HepG2 (cell line): ENCODE data around the gene NELFCD. TPM values are rescaled to one million over a fixed set of nuclear protein-coding genes. Genes with fewer than 3 reads are reported as not detected.

Experiments
- BCL6 ChIP-seq: IDR thresholded peaks from 2 replicates; pipeline ENCODE4 v1.6.1; 2016; ENCODE audit warnings: missing genetic modification reagents, missing compliant biosample characterization
- CAMTA2 ChIP-seq: sonication (generic); formaldehyde crosslinking; IDR thresholded peaks from 2 replicates; pipeline ENCODE4 v1.4.0; 2020; ENCODE audit warnings: mild to moderate bottlenecking, missing genetic modification reagents, borderline replicate concordance
- CENPBD1 ChIP-seq: sonication (generic); formaldehyde crosslinking; IDR thresholded peaks from 2 replicates; pipeline ENCODE4 v1.8.0; 2022; ENCODE audit warnings: missing genetic modification reagents, low read depth, mild to moderate bottlenecking, borderline replicate concordance
- DNMT3B ChIP-seq: conservative IDR thresholded peaks from 2 replicates; pipeline ENCODE4 v1.6.1; 2016; ENCODE audit warnings: missing biosample characterization, control low read depth
- DPF2 ChIP-seq: sonication (generic); formaldehyde crosslinking; IDR thresholded peaks from 2 replicates; pipeline ENCODE4 v1.4.0; 2020; ENCODE audit warnings: mild to moderate bottlenecking, low read depth, missing genetic modification reagents, borderline replicate concordance
- EHMT2 ChIP-seq: fragments of 200-600 bp; sonication (generic); IDR thresholded peaks from 2 replicates; pipeline ENCODE4 v1.7.0; 2017; ENCODE audit warnings: antibody characterized with exemption, low read depth, low read length, borderline replicate concordance
- HNRNPH1 ChIP-seq: fragments of 200-400 bp; formaldehyde crosslinking; optimal IDR thresholded peaks from 2 replicates; pipeline ENCODE3; 2017; ENCODE audit warnings: mild to moderate bottlenecking, low read depth, low read length
- JUNB ChIP-seq: sonication (generic); formaldehyde crosslinking; IDR thresholded peaks from 2 replicates; pipeline ENCODE4 v1.8.0; 2022; ENCODE audit warnings: missing genetic modification reagents, mild to moderate bottlenecking, borderline replicate concordance
- KDM5A ChIP-seq: fragments of 200-600 bp; sonication (generic); IDR thresholded peaks from 2 replicates; pipeline ENCODE4 v1.7.0; 2018; ENCODE audit warnings: antibody characterized with exemption, mild to moderate bottlenecking, low read length, borderline replicate concordance
- NFKBIZ ChIP-seq: IDR thresholded peaks from 2 replicates; pipeline ENCODE4 v1.6.1; 2018; ENCODE audit warnings: missing genetic modification reagents, missing compliant biosample characterization
- NR2C2 ChIP-seq: sonication (generic); formaldehyde crosslinking; IDR thresholded peaks from 2 replicates; pipeline ENCODE4 v1.4.0; 2020; ENCODE audit warnings: missing genetic modification reagents, mild to moderate bottlenecking, moderate library complexity, borderline replicate concordance
- NR2F6 ChIP-seq, 2 experiments: IDR thresholded peaks; 2 replicates each; pipeline ENCODE4 v1.6.1; 2016; ENCODE audit warnings: antibody characterized with exemption in 1 of 2, mild to moderate bottlenecking in 1 of 2
- NR3C1 ChIP-seq: sonication (generic); formaldehyde crosslinking; IDR thresholded peaks from 2 replicates; pipeline ENCODE4 v1.4.0; 2020; ENCODE audit warnings: missing genetic modification reagents
- PAWR ChIP-seq: sonication (generic); formaldehyde crosslinking; IDR thresholded peaks from 2 replicates; pipeline ENCODE4 v1.4.0; 2020; ENCODE audit warnings: missing genetic modification reagents, mild to moderate bottlenecking, borderline replicate concordance
- PHF20 ChIP-seq: sonication (generic); formaldehyde crosslinking; IDR thresholded peaks from 2 replicates; pipeline ENCODE4 v1.5.0; 2020; ENCODE audit warnings: mild to moderate bottlenecking, missing genetic modification reagents
- PLSCR1 ChIP-seq: sonication (generic); formaldehyde crosslinking; IDR thresholded peaks from 2 replicates; pipeline ENCODE4 v1.5.0; 2020; ENCODE audit warnings: missing genetic modification reagents, mild to moderate bottlenecking, borderline replicate concordance
- RELA ChIP-seq: sonication (generic); formaldehyde crosslinking; IDR thresholded peaks from 2 replicates; pipeline ENCODE4 v1.4.0; 2020; ENCODE audit warnings: missing genetic modification reagents
- ZNF10 ChIP-seq: sonication (generic); formaldehyde crosslinking; IDR thresholded peaks from 2 replicates; pipeline ENCODE4 v1.4.0; 2020; ENCODE audit warnings: mild to moderate bottlenecking, low read depth, missing genetic modification reagents, borderline replicate concordance
- ZNF232 ChIP-seq: sonication (generic); formaldehyde crosslinking; IDR thresholded peaks from 2 replicates; pipeline ENCODE4 v1.4.0; 2020; ENCODE audit warnings: missing genetic modification reagents, borderline replicate concordance
- ZNF34 ChIP-seq: sonication (generic); formaldehyde crosslinking; IDR thresholded peaks from 2 replicates; pipeline ENCODE4 v1.4.0; 2020; ENCODE audit warnings: mild to moderate bottlenecking, missing genetic modification reagents, borderline replicate concordance
- ZNF468 ChIP-seq: sonication (generic); formaldehyde crosslinking; IDR thresholded peaks from 2 replicates; pipeline ENCODE4 v1.8.0; 2022; ENCODE audit warnings: mild to moderate bottlenecking, moderate library complexity, missing genetic modification reagents
- ZNF670 ChIP-seq: sonication (generic); formaldehyde crosslinking; IDR thresholded peaks from 2 replicates; pipeline ENCODE4 v1.8.0; 2022; ENCODE audit warnings: mild to moderate bottlenecking, missing genetic modification reagents, borderline replicate concordance
- ZNF768 ChIP-seq: sonication (generic); formaldehyde crosslinking; IDR thresholded peaks from 2 replicates; pipeline ENCODE4 v1.4.0; 2020; ENCODE audit warnings: missing genetic modification reagents
- ZNF782 ChIP-seq: sonication (generic); formaldehyde crosslinking; IDR thresholded peaks from 2 replicates; pipeline ENCODE4 v1.4.0; 2020; ENCODE audit warnings: missing genetic modification reagents, mild to moderate bottlenecking, borderline replicate concordance
- ZNF839 ChIP-seq: sonication (generic); formaldehyde crosslinking; IDR thresholded peaks from 2 replicates; pipeline ENCODE4 v1.4.0; 2020; ENCODE audit warnings: missing genetic modification reagents, mild to moderate bottlenecking, borderline replicate concordance
- polyA plus RNA-seq, 8 experiments: library from polyadenylated mRNA; depleted of rRNA in 3 of 8; stranded (reverse) in 7 of 8; unstranded in 1 of 8; fragments of >200 nt; fragmentation: Illumina TruSeq in 4 of 8; extraction: Trizol in 4 of 8; gene quantifications; 2 replicates each; pipeline versions ENCODE4 v1.2.1 to v1.2.3, GENCODE V29; 2011 to 2016; ENCODE audit warnings: low read depth in 4 of 8, missing spikeins in 1 of 8, mixed read lengths in 1 of 8; ENCODE audit not compliant: insufficient read depth in 1 of 8
- total RNA-seq, 5 experiments: library from RNA; depleted of rRNA; stranded (reverse); fragments of >200 nt; fragmentation: Illumina TruSeq; extraction: Trizol; gene quantifications; 2 replicates each; pipeline ENCODE4 v1.2.3, GENCODE V29; 2016; ENCODE audit warnings: low read depth in 1 of 5

The NELFCD gene
- total and polyA plus RNA-seq, 2 of the 13 experiments (the other 11 are each of a cell fraction or from before 2014, with no cell fraction given), result 159 to 203 TPM

- TF ChIP-seq NR2C2 (CRISPR knock-in tag) (0 out of 2 replicates have a peak, but pooled peaks have one; percentile 34), BCL6 (CRISPR knock-in tag) (peak; percentile 89), CAMTA2 (CRISPR knock-in tag) (no peak), DNMT3B (no peak), PAWR (CRISPR knock-in tag) (no peak), ZNF10 (CRISPR knock-in tag) (no peak), RELA (CRISPR knock-in tag) (0 out of 2 replicates have a peak, but pooled peaks have one; percentile 31), ZNF768 (CRISPR knock-in tag) (peak; percentile 80), ZNF839 (CRISPR knock-in tag) (no peak), NR2F6 (IDR thresholded peaks at IDR 0.05) (peak; percentile 82), NR2F6 (CRISPR knock-in tag; IDR thresholded peaks at IDR 0.05) (peak; percentile 88), EHMT2 (no peak), NFKBIZ (CRISPR knock-in tag) (peak; percentile 80; the same call in 1 of the 2 replicates), ZNF670 (CRISPR knock-in tag) (no peak), ZNF782 (no peak), HNRNPH1 (no peak), ZNF468 (CRISPR knock-in tag) (no peak), PLSCR1 (CRISPR knock-in tag) (no peak), CENPBD1 (CRISPR knock-in tag) (no peak), DPF2 (CRISPR knock-in tag) (peak; percentile 94), JUNB (CRISPR knock-in tag) (no peak; the same call in 1 of the 2 replicates), NR3C1 (CRISPR knock-in tag) (no peak), ZNF34 (CRISPR knock-in tag) (0 out of 2 replicates have a peak, but pooled peaks have one; percentile 63), PHF20 (CRISPR knock-in tag) (no peak), KDM5A (no peak), ZNF232 (CRISPR knock-in tag) (no peak; the same call in 1 of the 2 replicates)
These were observed 35.0 kb downstream of the NELFCD start (continued) for GRCh38 chr20:59015812-59016711.
